Measurements from ENCODE around the gene CDKAL1. TPM values are rescaled to one million over a fixed set of nuclear protein-coding genes. Genes with fewer than 3 reads are reported as not detected.

Gene CDKAL1
- total and polyA plus RNA-seq, 2 donors (not counting 3 experiments of a cell fraction or from before 2014, with no cell fraction given), result 6.1 to 20.5 TPM

DNA sequence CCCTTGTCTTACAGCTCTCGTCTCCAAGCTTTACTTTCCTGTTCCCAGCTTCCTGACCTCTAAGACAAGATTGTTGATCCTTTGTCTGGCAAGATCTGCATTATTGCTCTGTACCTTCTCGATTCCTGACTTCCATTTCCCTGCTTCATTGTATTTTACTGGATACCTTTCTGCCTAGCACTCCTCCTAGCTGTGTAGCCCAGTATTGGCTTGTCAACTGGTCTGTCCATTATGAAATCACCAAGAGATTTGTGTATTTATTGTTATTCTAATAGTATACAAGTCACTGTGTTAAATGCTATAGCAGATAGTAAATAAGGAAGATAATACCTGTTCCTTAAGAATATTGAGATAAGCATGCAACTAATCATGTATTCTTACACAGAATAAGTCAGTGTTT is 305.4 kb downstream of the CDKAL1 start:
- Histone ChIP-seq H2AFZ (ENCODE audit: low read depth, low read length) (no peak overlapping the region), H3K79me2 (ENCODE audit: control insufficient read depth, insufficient read depth, low read length) (no peaks in the 10 kb centered on the region), H3K9ac (replicated peaks; ENCODE audit: extremely low read depth, insufficient read depth, low read length) (no peak overlapping the region), H3K27ac (ENCODE audit: insufficient read depth, low read depth, low read length) (no peak overlapping the region), H4K20me1 (replicated peaks; ENCODE audit: control insufficient read depth, extremely low read depth, insufficient read depth, low read length) (no peaks in the 10 kb centered on the region), H3K9me1 (replicated peaks; ENCODE audit: control insufficient read depth, extremely low read depth, insufficient read depth, low read length) (no peaks in the 10 kb centered on the region), H3K4me2 (ENCODE audit: insufficient read depth, low read length) (no peak overlapping the region), H3K36me3 (ENCODE audit: control insufficient read depth in 2 of 2, extremely low read depth in 1 of 2, insufficient read depth in 2 of 2, low read length in 2 of 2) (no peaks in the 10 kb centered on the region), H3K4me3 (replicated peaks in 1 of 3; ENCODE audit: insufficient read depth in 1 of 3, low read depth in 1 of 3, low read length in 3 of 3) (no peak overlapping the region), H3K27me3 (ENCODE audit: control insufficient read depth in 2 of 2, insufficient read depth in 2 of 2, low read length in 2 of 2) (no peaks in the 10 kb centered on the region), H3K9me3 (replicated peaks; ENCODE audit: control insufficient read depth, insufficient read depth, low read length) (no peaks in the 10 kb centered on the region), H3K4me1 (ENCODE audit: control insufficient read depth, extremely low read depth, insufficient read depth, low read length) (no peaks in the 10 kb centered on the region)
- BruUV-seq (replicated peaks), result no TSS peak
- no peak for TF ChIP-seq MYC (IDR thresholded peaks at IDR 0.05; ENCODE audit: low read depth, low read length)
- TF ChIP-seq GATA2 (IDR thresholded peaks at IDR 0.05; ENCODE audit: insufficient read depth, insufficient read length, low read depth, low read length), result no peak
- TF ChIP-seq POLR2AphosphoS5 (IDR thresholded peaks at IDR 0.05; ENCODE audit: insufficient read depth, low read depth, low read length), result no peak
- no peak for TF ChIP-seq POLR2A (IDR thresholded peaks at IDR 0.05; ENCODE audit: low read depth, low read length)
- no peak for TF ChIP-seq MAX (IDR thresholded peaks at IDR 0.05; ENCODE audit: insufficient read depth, insufficient read length)
- no peak for TF ChIP-seq EZH2 (IDR thresholded peaks at IDR 0.05; ENCODE audit: borderline replicate concordance, low read depth, low read length, severe bottlenecking)
- TF ChIP-seq FOS (IDR thresholded peaks at IDR 0.05; ENCODE audit: borderline replicate concordance, insufficient read depth, low read length), result no peak
- TF ChIP-seq, protein P1, sequence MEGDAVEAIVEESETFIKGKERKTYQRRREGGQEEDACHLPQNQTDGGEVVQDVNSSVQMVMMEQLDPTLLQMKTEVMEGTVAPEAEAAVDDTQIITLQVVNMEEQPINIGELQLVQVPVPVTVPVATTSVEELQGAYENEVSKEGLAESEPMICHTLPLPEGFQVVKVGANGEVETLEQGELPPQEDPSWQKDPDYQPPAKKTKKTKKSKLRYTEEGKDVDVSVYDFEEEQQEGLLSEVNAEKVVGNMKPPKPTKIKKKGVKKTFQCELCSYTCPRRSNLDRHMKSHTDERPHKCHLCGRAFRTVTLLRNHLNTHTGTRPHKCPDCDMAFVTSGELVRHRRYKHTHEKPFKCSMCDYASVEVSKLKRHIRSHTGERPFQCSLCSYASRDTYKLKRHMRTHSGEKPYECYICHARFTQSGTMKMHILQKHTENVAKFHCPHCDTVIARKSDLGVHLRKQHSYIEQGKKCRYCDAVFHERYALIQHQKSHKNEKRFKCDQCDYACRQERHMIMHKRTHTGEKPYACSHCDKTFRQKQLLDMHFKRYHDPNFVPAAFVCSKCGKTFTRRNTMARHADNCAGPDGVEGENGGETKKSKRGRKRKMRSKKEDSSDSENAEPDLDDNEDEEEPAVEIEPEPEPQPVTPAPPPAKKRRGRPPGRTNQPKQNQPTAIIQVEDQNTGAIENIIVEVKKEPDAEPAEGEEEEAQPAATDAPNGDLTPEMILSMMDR (IDR thresholded peaks at IDR 0.05; ENCODE audit: extremely low read depth in 1 of 2, insufficient read depth in 1 of 2, low read depth in 1 of 2, low read length in 2 of 2), result no peak
- no peak for TF ChIP-seq JUN (IDR thresholded peaks at IDR 0.05; ENCODE audit: borderline replicate concordance, insufficient read depth, insufficient read length, low read depth)
- intact Hi-C loops (cut with micrococcal nuclease), result no loop called here
- CTCF ChIA-PET, result interaction anchor here (0.5 to 1.7 kb wide), 3 partner anchors 13 to 443 kb away, joined by 3 to 7 read pairs (median 3); no protein-coding TSS in a partner anchor
- FAIRE-seq (no peak), DNase-seq (ENCODE audit: low read depth, low spot score) (no peak)
- dilution Hi-C loops (cut with MboI; ENCODE audit: extremely low pct_ligation_motif_present, low sequenced_read_pairs), result no loop called here
- POLR2A ChIA-PET, result no interaction called here
